Prostate gland (tissue), 2 donors: Measurements from ENCODE around the gene ITGAD. TPM values are rescaled to one million over a fixed set of nuclear protein-coding genes. Genes with fewer than 3 reads are reported as not detected.

Source experiments
- DNase-seq: peaks from one replicate; pipeline ENCODE4 v3.0.0-alpha.2; 2019; ENCODE audit warnings: low spot score
- H3K27ac ChIP-seq, 2 donors: fragments of 200-600 bp; sonication (generic); 2 replicates each; pipeline ENCODE4 v1.5.1; 2017 to 2019
- H3K27me3 ChIP-seq: fragments of 200-600 bp; sonication (generic); replicated peaks from 2 replicates; pipeline ENCODE4 v1.5.1; 2019; ENCODE audit not compliant: insufficient read depth
- H3K36me3 ChIP-seq, 2 donors: fragments of 200-600 bp; sonication (generic); 1 replicate in 1 of 2; 2 replicates in 1 of 2; pipeline versions ENCODE4 v1.5.1 to v1.8.1; 2017 to 2019
- H3K4me1 ChIP-seq: fragments of 200-600 bp; sonication (generic); replicated peaks from 2 replicates; pipeline ENCODE4 v1.5.1; 2019
- H3K4me3 ChIP-seq, 2 donors: fragments of 200-600 bp; sonication (generic); 2 replicates each; pipeline ENCODE4 v1.5.1; 2017 to 2019
- H3K9me3 ChIP-seq: fragments of 200-600 bp; sonication (generic); 2 replicates; pipeline ENCODE4 v1.5.1; 2017
- CTCF ChIP-seq, 4 experiments: fragments of 200-600 bp in 2 of 4; fragments of 450-650 bp in 2 of 4; sonication (generic) in 2 of 4; IDR thresholded peaks; 1 replicate in 3 of 4; 2 replicates in 1 of 4; pipeline ENCODE4 v1.5.1; 2016 to 2019; ENCODE audit warnings: antibody characterized with exemption in 4 of 4, mild to moderate bottlenecking in 2 of 4, moderate library complexity in 2 of 4
- POLR2A ChIP-seq: fragments of 450-650 bp; IDR thresholded peaks from one replicate; pipeline ENCODE4 v1.6.1; 2016; ENCODE audit warnings: antibody characterized with exemption, mild to moderate bottlenecking
- POLR2AphosphoS5 ChIP-seq: sonication (generic); formaldehyde crosslinking; IDR thresholded peaks from one replicate; pipeline ENCODE4 v1.6.1; 2017; ENCODE audit warnings: antibody characterized with exemption
- WGBS: methylation state at CpG from one replicate; pipeline ENCODE4 v1.1.5; 2018; 5-methylcytosine and 5-hydroxymethylcytosine counted together
- intact Hi-C: fragments of 100-400 bp; cut with DNase I; formaldehyde crosslinking; loops from one replicate; pipeline ENCODE4 v1.14.2; 2022
- total RNA-seq, 2 donors: library from RNA; depleted of rRNA; stranded (reverse); fragments of >200 nt; gene quantifications; one replicate each; pipeline ENCODE4 v1.1.0, GENCODE V29; 2016

Gene ITGAD
- total RNA-seq, 2 donors from 2014 or later = not detected

DNA sequence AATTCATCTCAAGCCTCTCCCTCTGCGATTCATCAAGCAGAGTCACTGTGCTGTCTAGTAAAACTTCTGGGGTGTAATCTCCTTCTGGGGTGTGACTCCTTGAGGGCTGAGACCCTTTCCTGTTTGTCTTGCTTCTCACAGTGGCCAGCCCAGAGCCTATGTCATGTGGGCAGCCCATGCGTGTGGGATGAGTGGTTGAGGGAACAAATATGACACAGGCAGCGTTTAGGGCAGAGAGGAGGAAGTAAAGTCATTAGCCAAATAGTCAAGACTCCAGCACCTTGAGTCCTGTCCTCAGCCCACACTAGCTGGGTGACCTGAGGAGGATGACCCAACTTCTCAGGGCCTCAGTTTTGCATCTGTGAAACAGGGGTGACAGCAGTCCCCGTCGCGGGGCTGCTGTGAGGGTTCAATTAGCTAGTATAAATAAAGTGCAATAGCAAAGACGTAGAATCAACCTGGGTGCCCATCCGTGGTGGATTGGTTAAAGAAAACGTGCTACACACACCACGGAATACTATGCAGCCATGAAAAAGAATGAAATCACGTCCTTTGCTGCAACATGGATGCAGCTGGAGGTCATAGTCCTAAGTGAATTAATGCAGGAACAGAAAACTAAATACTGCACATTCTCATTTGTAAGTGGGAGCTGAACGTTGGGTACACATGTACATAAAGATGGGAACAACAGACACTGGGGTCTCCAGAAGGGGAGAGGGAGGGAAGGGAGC is 42.7 kb upstream of the ITGAD start:
- H3K4me1 ChIP-seq = no peaks in the 10 kb centered on the region
- 79% methylated on average over 12 of the region's 12 CpGs for WGBS
- no peaks in the 10 kb centered on the region for H3K36me3 ChIP-seq
- H3K9me3 ChIP-seq = no peaks in the 10 kb centered on the region
- intact Hi-C loops = no loop called here
- H3K27ac ChIP-seq = no peak overlapping the region
- TF ChIP-seq POLR2AphosphoS5 (no peak), POLR2A (no peak), CTCF (IDR thresholded peaks at IDR 0.05) (no peak)
- H3K4me3 ChIP-seq = no peak overlapping the region
- peaks cover 2% of the 10 kb centered on the region for H3K27me3 ChIP-seq
- DNase-seq = no peak

- TF ChIP-seq CTCF (IDR thresholded peaks at IDR 0.05) = no peak
- no peak for TF ChIP-seq POLR2A
- TF ChIP-seq POLR2AphosphoS5 = no peak
- no peak overlapping the region for H3K27ac ChIP-seq
Measured at GRCh38 chr16:31351246-31351941, 41.7 kb upstream of the ITGAD start.

GRCh38 chr16:31351942-31352325 is 41.2 kb upstream of the ITGAD start:
- H3K9me3 ChIP-seq = no peaks in the 10 kb centered on the region
- no peaks in the 10 kb centered on the region for H3K36me3 ChIP-seq
- TF ChIP-seq CTCF (IDR thresholded peaks at IDR 0.05) = no peak
- TF ChIP-seq POLR2AphosphoS5 = no peak
- no peak for TF ChIP-seq POLR2A
- DNase-seq = no peak
- H3K27me3 ChIP-seq = peaks cover 2% of the 10 kb centered on the region
- intact Hi-C loops = no loop called here
- no peak overlapping the region for H3K27ac ChIP-seq
- no peaks in the 10 kb centered on the region for H3K4me1 ChIP-seq
- H3K4me3 ChIP-seq = no peak overlapping the region
- 50% methylated on average over 6 of the region's 6 CpGs for WGBS

More at GRCh38 chr16:31351246-31351941, 41.7 kb upstream of the ITGAD start:
- Histone ChIP-seq H3K4me1 (no peaks in the 10 kb centered on the region), H3K27me3 (peaks cover 2% of the 10 kb centered on the region), H3K9me3 (no peaks in the 10 kb centered on the region), H3K36me3 (no peaks in the 10 kb centered on the region), H3K4me3 (no peak overlapping the region)
- DNase-seq = no peak
- intact Hi-C loops = no loop called here
- 71% methylated on average over 19 of the region's 19 CpGs for WGBS

GRCh38 chr16:31352376-31353115 is 40.6 kb upstream of the ITGAD start:
- no peaks in the 10 kb centered on the region for H3K9me3 ChIP-seq
- H3K27ac ChIP-seq = no peak overlapping the region
- no peak for DNase-seq
- intact Hi-C loops = no loop called here
- no peaks in the 10 kb centered on the region for H3K4me1 ChIP-seq
- WGBS = 84% methylated on average over 22 of the region's 22 CpGs
- peaks cover 2% of the 10 kb centered on the region for H3K27me3 ChIP-seq
- no peaks in the 10 kb centered on the region for H3K36me3 ChIP-seq
- TF ChIP-seq POLR2AphosphoS5 (no peak), CTCF (IDR thresholded peaks at IDR 0.05) (no peak), POLR2A (no peak)
- H3K4me3 ChIP-seq = no peak overlapping the region
